HepG2 (cell line): ENCODE measurements around the gene LAS1L. TPM values are rescaled to one million over a fixed set of nuclear protein-coding genes. Genes with fewer than 3 reads are reported as not detected.

Source experiments
- ATAC-seq: fragments of 200-7000 bp; cut with Tn5 transposase; 3 replicates; pipeline ENCODE4 v1.9.1; 2020; ENCODE audit warnings: mild to moderate bottlenecking, moderate library complexity
- BruUV-seq: library from RNA; stranded (reverse); fragments of 400-500 nt; replicated peaks from 2 replicates; lab custom pipeline; 2021; lab: Mats Ljungman, UMichigan
- CTCF ChIA-PET: fragments of 300-600 bp; formaldehyde crosslinking; extraction: SDS; loops from one replicate; lab custom pipeline; 2021; ENCODE audit warnings: low total read pairs, inconsistent platforms, low intra/inter-chr PET ratio; lab: Yijun Ruan, JAX
- POLR2A ChIA-PET: fragments of 350-600 bp; sonication (Branson Sonifier 250); formaldehyde crosslinking; loops from one replicate; lab custom pipeline; 2020; ENCODE audit warnings: antibody characterized with exemption, inconsistent platforms; lab: Yijun Ruan, JAX
- DNase-seq: peaks from one replicate; pipeline ENCODE4 v3.0.0-alpha.2; 2015; ENCODE audit warnings: low spot score
- FAIRE-seq: peaks from 3 replicates; lab custom pipeline; 2011; peaks lifted over from hg19 to GRCh38; lab: Jason Lieb, UNC
- H2AFZ ChIP-seq: one replicate; pipeline ENCODE4 v1.6.1; 2011; ENCODE audit warnings: low read length, inconsistent platforms
- H3K27ac ChIP-seq: fragments of 300-600 bp; 3 replicates; pipeline ENCODE4 v1.8.0; 2011; ENCODE audit warnings: mixed run types, mild to moderate bottlenecking, mixed read lengths, low read length, inconsistent platforms; ENCODE audit not compliant: insufficient read depth; ENCODE audit errors: extremely low read length
- H3K27me3 ChIP-seq, 2 experiments: fragments of 200-600 bp in 1 of 2; 2 replicates in 1 of 2; 3 replicates in 1 of 2; pipeline versions ENCODE4 v1.6.0 to v1.8.0; 2011; ENCODE audit warnings: low read length in 2 of 2, mild to moderate bottlenecking in 2 of 2, moderate library complexity in 2 of 2, inconsistent platforms in 1 of 2; ENCODE audit not compliant: insufficient read depth in 2 of 2, control insufficient read depth in 1 of 2
- H3K36me3 ChIP-seq, 2 experiments: fragments of 200-600 bp in 1 of 2; replicated peaks in 1 of 2; 2 replicates in 1 of 2; 3 replicates in 1 of 2; pipeline versions ENCODE4 v1.5.1 to v1.8.0; 2011; ENCODE audit warnings: low read length in 2 of 2, inconsistent platforms in 1 of 2; ENCODE audit not compliant: insufficient read depth in 2 of 2, control insufficient read depth in 1 of 2
- H3K4me1 ChIP-seq: 2 replicates; pipeline ENCODE4 v1.5.1; 2012; ENCODE audit warnings: low read length, inconsistent platforms; ENCODE audit not compliant: insufficient read depth
- H3K4me2 ChIP-seq: 2 replicates; pipeline ENCODE4 v1.6.0; 2011; ENCODE audit warnings: low read depth, low read length, inconsistent platforms
- H3K4me3 ChIP-seq, 3 experiments: fragments of 200-600 bp in 1 of 3; sonication (generic), shearing (Covaris generic) in 1 of 3; replicated peaks in 1 of 3; 2 replicates each; pipeline ENCODE4 v1.5.1; 2011 to 2016; ENCODE audit warnings: low read length in 3 of 3, inconsistent platforms in 2 of 3, low read depth in 2 of 3, mild to moderate bottlenecking in 2 of 3, control low read depth in 1 of 3, mixed read lengths in 1 of 3; ENCODE audit not compliant: insufficient read depth in 1 of 3
- H3K79me2 ChIP-seq: one replicate; pipeline ENCODE4 v1.6.1; 2011; ENCODE audit warnings: low read length, inconsistent platforms; ENCODE audit not compliant: insufficient read depth
- H3K9ac ChIP-seq: 2 replicates; pipeline ENCODE4 v1.6.0; 2011; ENCODE audit warnings: mild to moderate bottlenecking, low read depth, low read length, inconsistent platforms; ENCODE audit not compliant: insufficient read depth
- H3K9me3 ChIP-seq: 2 replicates; pipeline ENCODE4 v1.5.1; 2012; ENCODE audit warnings: mild to moderate bottlenecking, low read length
- H4K20me1 ChIP-seq: 2 replicates; pipeline ENCODE4 v1.6.0; 2011; ENCODE audit warnings: inconsistent platforms, mild to moderate bottlenecking, low read length, moderate library complexity; ENCODE audit not compliant: insufficient read depth
- ARID2 ChIP-seq: sonication (generic); formaldehyde crosslinking; IDR thresholded peaks from 2 replicates; pipeline ENCODE4 v1.8.1; 2022; ENCODE audit warnings: mild to moderate bottlenecking, missing genetic modification reagents, borderline replicate concordance
- BHLHE40 ChIP-seq: IDR thresholded peaks from 2 replicates; pipeline ENCODE4 v1.6.1; 2011; ENCODE audit warnings: low read length, improper control_type of control experiment
- FOXP1 ChIP-seq, 2 experiments: fragments of 450-650 bp in 1 of 2; IDR thresholded peaks; 2 replicates each; pipeline ENCODE4 v1.6.1; 2017 to 2018; ENCODE audit warnings: antibody characterized with exemption in 1 of 2
- HNRNPH1 ChIP-seq: fragments of 200-400 bp; formaldehyde crosslinking; optimal IDR thresholded peaks from 2 replicates; pipeline ENCODE3; 2017; ENCODE audit warnings: mild to moderate bottlenecking, low read depth, low read length
- MYPOP ChIP-seq: sonication (generic); formaldehyde crosslinking; IDR thresholded peaks from 2 replicates; pipeline ENCODE4 v1.8.1; 2023; ENCODE audit warnings: mild to moderate bottlenecking, moderate library complexity, missing genetic modification reagents
- NPAS2 ChIP-seq: sonication (generic); formaldehyde crosslinking; IDR thresholded peaks from 2 replicates; pipeline ENCODE4 v1.8.0; 2022; ENCODE audit warnings: mild to moderate bottlenecking, missing genetic modification reagents, borderline replicate concordance
- SMARCC2 ChIP-seq: fragments of 450-650 bp; IDR thresholded peaks from 2 replicates; pipeline ENCODE4 v1.6.1; 2017; ENCODE audit warnings: antibody characterized with exemption, mild to moderate bottlenecking
- TERF1 ChIP-seq: sonication (generic); formaldehyde crosslinking; IDR thresholded peaks from 2 replicates; pipeline ENCODE4 v1.8.0; 2022; ENCODE audit warnings: mild to moderate bottlenecking, missing genetic modification reagents, moderate library complexity
- ZNF335 ChIP-seq: sonication (generic); formaldehyde crosslinking; IDR thresholded peaks from 2 replicates; pipeline ENCODE4 v1.4.0; 2020; ENCODE audit warnings: missing genetic modification reagents
- ZNF530 ChIP-seq: sonication (generic); formaldehyde crosslinking; IDR thresholded peaks from 2 replicates; pipeline ENCODE4 v1.5.0; 2020; ENCODE audit warnings: low read depth, mild to moderate bottlenecking, missing genetic modification reagents
- ZNF567 ChIP-seq: sonication (generic); formaldehyde crosslinking; IDR thresholded peaks from 2 replicates; pipeline ENCODE4 v1.8.1; 2023; ENCODE audit warnings: mild to moderate bottlenecking, missing genetic modification reagents, borderline replicate concordance
- ZNF619 ChIP-seq: sonication (generic); formaldehyde crosslinking; IDR thresholded peaks from 2 replicates; pipeline ENCODE4 v1.4.0; 2020; ENCODE audit warnings: mild to moderate bottlenecking, missing genetic modification reagents
- ZNF672 ChIP-seq: sonication (generic); formaldehyde crosslinking; IDR thresholded peaks from 2 replicates; pipeline ENCODE4 v1.8.1; 2022; ENCODE audit warnings: missing genetic modification reagents
- WGBS: methylation state at CpG from one replicate; pipeline ENCODE4 v1.1.6; 2017; ENCODE audit warnings: low lambda C conversion rate; 5-methylcytosine and 5-hydroxymethylcytosine counted together
- in situ Hi-C: cut with HindIII; loops from 2 replicates; pipeline ENCODE4 v1.10.0; 2017; ENCODE audit warnings: low pct_unique_long_range_greater_than_20kb; ENCODE audit not compliant: extremely low pct_ligation_motif_present
- intact Hi-C: fragments of 100-400 bp; cut with micrococcal nuclease; formaldehyde crosslinking; loops from one replicate; pipeline ENCODE4 v1.10.0; 2022; ENCODE audit not compliant: unreplicated experiment
- polyA plus RNA-seq, 8 experiments: library from polyadenylated mRNA; depleted of rRNA in 3 of 8; stranded (reverse) in 7 of 8; unstranded in 1 of 8; fragments of >200 nt; fragmentation: Illumina TruSeq in 4 of 8; extraction: Trizol in 4 of 8; gene quantifications; 2 replicates each; pipeline versions ENCODE4 v1.2.1 to v1.2.3, GENCODE V29; 2011 to 2016; ENCODE audit warnings: low read depth in 4 of 8, missing spikeins in 1 of 8, mixed read lengths in 1 of 8; ENCODE audit not compliant: insufficient read depth in 1 of 8
- total RNA-seq, 5 experiments: library from RNA; depleted of rRNA; stranded (reverse); fragments of >200 nt; fragmentation: Illumina TruSeq; extraction: Trizol; gene quantifications; 2 replicates each; pipeline ENCODE4 v1.2.3, GENCODE V29; 2016; ENCODE audit warnings: low read depth in 1 of 5

LAS1L gene
- total and polyA plus RNA-seq, 2 of the 13 experiments (the other 11 are each of a cell fraction or from before 2014, with no cell fraction given) = 18.1 to 33.3 TPM

GRCh38 chrX:65582450-65583082 is 48.0 kb upstream of the LAS1L start:
- H3K27ac ChIP-seq = no peak overlapping the region
- intact Hi-C loops (loop anchor here (2.0 kb wide), 2 partner anchors 404 to 1148 kb away; no protein-coding TSS in a partner anchor), in situ Hi-C loops (loop anchor here (10.0 to 25.0 kb wide), 2 partner anchors 402 to 1155 kb away; no protein-coding TSS in a partner anchor)
- 54% methylated on average over 4 of the region's 4 CpGs for WGBS
- H3K4me3 ChIP-seq = no peak overlapping the region
- POLR2A ChIA-PET = no interaction called here
- no TSS peak for BruUV-seq
- H3K79me2 ChIP-seq = no peaks in the 10 kb centered on the region
- no peak overlapping the region for H3K9ac ChIP-seq
- no peak for ATAC-seq
- no peak for FAIRE-seq
- H2AFZ ChIP-seq = no peak overlapping the region
- DNase-seq = no peak
- CTCF ChIA-PET = interaction anchor here (1.1 to 1.6 kb wide), 3 partner anchors 13 to 1149 kb away, joined by 3 to 9 read pairs (median 8); no protein-coding TSS in a partner anchor
- TF ChIP-seq FOXP1 (IDR thresholded peaks at IDR 0.05) (no peak), FOXP1 (CRISPR knock-in tag; IDR thresholded peaks at IDR 0.05) (no peak), ZNF335 (CRISPR knock-in tag) (no peak), NPAS2 (no peak), ZNF672 (no peak), ARID2 (CRISPR knock-in tag) (no peak), HNRNPH1 (no peak), MYPOP (CRISPR knock-in tag) (no peak), TERF1 (CRISPR knock-in tag) (no peak), BHLHE40 (no peak), ZNF530 (CRISPR knock-in tag) (no peak), ZNF567 (CRISPR knock-in tag) (no peak), ZNF619 (no peak), SMARCC2 (no peak)
- TF ChIP-seq, all 625 proteins: peak for 0
- H4K20me1 ChIP-seq = no peaks in the 10 kb centered on the region
- no peaks in the 10 kb centered on the region for H3K4me1 ChIP-seq
- no peaks in the 10 kb centered on the region for H3K27me3 ChIP-seq
- H3K9me3 ChIP-seq = no peaks in the 10 kb centered on the region
- no peak overlapping the region for H3K4me2 ChIP-seq
- H3K36me3 ChIP-seq = no peaks in the 10 kb centered on the region
